22Rv1 (cell line): ENCODE measurements around the gene FHIT.

Experiments used
- CTCF ChIP-seq: fragments of 450-650 bp; IDR thresholded peaks from 2 replicates; pipeline ENCODE4 v1.5.1; 2017; ENCODE audit warnings: mild to moderate bottlenecking
- ZFX ChIP-seq: fragments of 450-650 bp; IDR thresholded peaks from 2 replicates; pipeline ENCODE4 v1.6.1; 2017; ENCODE audit warnings: antibody characterized with exemption, borderline replicate concordance

DNA sequence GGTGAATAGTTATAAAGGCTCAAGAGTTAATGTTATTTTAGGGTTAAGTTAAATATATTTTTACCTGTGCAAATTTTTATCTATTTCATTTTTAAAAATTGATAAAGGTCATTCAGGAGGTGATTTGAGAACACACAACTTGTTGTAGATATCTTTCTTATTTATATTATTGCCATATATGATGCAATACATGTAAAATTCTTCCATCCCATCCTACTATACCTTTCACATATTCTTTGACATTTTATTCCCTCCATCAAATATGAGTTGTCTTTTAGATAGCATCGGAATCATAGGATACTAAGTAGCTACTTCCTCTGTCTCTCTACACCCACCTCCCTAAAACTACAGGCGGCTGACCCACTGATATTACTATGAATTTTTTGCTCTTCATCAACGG lies 734.1 kb downstream of the FHIT start:
- TF ChIP-seq CTCF (no peak), ZFX (no peak)
